HG02678 (cell line): Measurements from ENCODE around the gene VRK1.
"Not testable (repeated sequence)": the region's sequence is repeated elsewhere in the genome, so short reads cannot be mapped to it uniquely, and the experiment has no call there.

Experiments
- ATAC-seq: cut with Tn5 transposase; IDR thresholded peaks from one replicate; pipeline ENCODE4 v1.9.1; 2021; ENCODE audit warnings: mild to moderate bottlenecking, moderate library complexity; ENCODE audit not compliant: unreplicated experiment

The VRK1 gene, protein sequence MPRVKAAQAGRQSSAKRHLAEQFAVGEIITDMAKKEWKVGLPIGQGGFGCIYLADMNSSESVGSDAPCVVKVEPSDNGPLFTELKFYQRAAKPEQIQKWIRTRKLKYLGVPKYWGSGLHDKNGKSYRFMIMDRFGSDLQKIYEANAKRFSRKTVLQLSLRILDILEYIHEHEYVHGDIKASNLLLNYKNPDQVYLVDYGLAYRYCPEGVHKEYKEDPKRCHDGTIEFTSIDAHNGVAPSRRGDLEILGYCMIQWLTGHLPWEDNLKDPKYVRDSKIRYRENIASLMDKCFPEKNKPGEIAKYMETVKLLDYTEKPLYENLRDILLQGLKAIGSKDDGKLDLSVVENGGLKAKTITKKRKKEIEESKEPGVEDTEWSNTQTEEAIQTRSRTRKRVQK

DNA sequence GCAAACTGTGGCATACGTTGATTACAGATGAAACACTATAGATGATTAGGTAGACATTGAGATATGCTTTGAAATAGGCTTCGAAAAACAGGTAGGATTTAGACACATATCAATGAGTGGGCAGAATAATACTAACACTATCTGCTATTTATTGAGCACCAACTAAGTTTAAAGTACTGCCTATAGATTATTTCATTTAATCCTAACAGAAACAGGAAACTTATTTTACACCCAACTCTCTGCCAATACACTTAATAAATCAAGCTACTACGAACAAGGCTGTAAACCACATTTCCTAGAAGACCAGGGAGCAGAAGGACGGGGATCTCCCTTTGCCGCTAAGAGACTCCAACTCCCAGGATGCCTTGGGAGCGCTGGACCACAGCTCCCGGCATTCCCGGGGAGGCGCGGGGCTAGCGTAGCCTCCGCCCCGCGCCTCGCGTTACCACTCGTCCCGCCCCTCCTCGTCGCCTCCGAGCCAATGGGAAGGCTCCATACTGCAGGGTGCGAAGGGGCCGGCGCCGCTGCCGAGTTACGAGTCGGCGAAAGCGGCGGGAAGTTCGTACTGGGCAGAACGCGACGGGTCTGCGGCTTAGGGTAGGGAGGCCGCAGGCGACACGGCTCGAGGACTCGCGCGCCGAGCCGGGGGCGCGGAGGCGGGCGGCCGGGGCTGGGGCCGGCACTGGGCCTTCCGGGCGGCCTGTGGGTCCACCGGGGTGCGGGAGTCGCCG is at the start of gene VRK1:
VRK1 (plus strand) TSS at position 532 of the 731 bp plus-strand sequence. CDS start 36,090 bp downstream, outside the sequence.
- peak; percentile 98 for ATAC-seq

GRCh38 chr14:96747608-96748007 is 49.6 kb upstream of the VRK1 start:
- no peak for ATAC-seq

- no peak for ATAC-seq
These were observed 48.8 kb upstream of the VRK1 start for GRCh38 chr14:96748362-96748761.

DNA sequence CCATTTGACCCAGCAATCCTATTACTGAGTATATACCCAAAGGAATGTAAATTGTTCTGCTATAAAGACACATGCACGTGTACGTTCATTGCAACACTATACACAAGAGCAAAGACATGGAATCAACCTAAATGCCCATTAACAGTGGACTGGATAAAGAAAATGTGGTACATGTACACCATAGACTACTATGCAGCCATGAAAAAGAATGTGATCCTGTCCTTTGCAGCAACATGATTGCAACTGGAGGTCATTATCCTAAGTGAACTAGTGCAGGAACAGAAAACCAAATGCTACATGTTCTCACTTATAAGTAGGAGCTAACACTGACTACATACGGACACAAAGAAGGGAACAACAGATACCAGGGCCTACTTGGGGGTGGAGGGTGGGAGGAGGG is 45.7 kb upstream of the VRK1 start:
- ATAC-seq, result no peak

- ATAC-seq, result no peak
These were observed 45.1 kb upstream of the VRK1 start for GRCh38 chr14:96752125-96752524.

GRCh38 chr14:96752594-96752993 is 44.6 kb upstream of the VRK1 start:
- ATAC-seq, result no peak

DNA sequence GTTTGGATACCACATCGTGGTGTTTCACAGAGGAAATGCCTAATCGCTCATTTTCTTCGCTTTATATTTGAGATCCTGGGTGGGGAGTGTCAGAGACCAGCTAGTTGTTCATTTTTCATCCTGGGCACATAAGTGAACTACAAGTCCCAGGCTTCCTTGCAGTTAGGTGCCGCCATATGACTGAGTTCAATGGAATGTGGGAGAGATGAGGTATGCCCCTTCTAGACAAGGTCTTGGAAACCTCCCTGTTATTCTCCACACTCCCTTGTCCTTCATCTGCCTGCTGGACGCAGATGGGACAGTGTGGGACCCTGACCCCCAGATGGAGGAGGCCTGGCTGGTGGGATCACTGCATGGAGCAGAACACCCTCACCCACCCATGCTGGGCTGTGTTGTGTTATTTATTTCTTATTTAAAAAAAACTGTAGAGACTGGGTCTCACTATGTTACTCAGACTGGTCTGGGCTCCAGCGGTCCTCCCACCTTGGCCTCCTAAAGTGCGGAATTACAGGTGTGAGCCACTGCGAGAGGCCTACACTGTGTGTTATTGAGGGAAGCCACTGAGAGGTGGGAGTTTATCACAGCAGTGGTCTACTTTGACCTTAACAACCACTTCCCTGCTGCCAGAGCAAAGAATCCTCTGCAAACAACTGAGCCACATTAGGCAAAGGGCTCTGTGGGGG is 42.9 kb upstream of the VRK1 start:
- ATAC-seq, result no peak

GRCh38 chr14:96754845-96755184 is 42.4 kb upstream of the VRK1 start:
- ATAC-seq, result no peak

DNA sequence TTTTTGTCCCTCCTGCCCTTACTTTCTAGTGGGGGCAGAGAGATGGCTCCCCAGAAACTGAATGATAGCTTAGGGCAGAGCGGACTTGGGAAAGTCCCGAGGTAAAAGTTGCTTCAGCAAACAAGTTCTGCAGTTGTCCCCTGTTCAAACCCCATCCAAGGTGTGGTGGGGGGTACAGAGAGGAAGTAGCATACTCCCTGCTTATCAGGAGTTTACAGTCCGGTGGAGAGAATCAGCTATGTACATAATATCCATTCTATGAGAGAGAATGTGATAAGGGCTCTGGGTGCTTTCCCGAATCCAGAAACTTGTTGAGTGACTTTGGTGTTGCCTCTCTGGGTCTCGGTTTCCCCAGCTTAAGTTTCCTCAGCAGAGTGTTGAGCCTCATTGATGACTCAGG is 40.4 kb upstream of the VRK1 start:
- no peak for ATAC-seq

- no peak for ATAC-seq
These were observed 39.7 kb upstream of the VRK1 start for GRCh38 chr14:96757456-96757855.

DNA sequence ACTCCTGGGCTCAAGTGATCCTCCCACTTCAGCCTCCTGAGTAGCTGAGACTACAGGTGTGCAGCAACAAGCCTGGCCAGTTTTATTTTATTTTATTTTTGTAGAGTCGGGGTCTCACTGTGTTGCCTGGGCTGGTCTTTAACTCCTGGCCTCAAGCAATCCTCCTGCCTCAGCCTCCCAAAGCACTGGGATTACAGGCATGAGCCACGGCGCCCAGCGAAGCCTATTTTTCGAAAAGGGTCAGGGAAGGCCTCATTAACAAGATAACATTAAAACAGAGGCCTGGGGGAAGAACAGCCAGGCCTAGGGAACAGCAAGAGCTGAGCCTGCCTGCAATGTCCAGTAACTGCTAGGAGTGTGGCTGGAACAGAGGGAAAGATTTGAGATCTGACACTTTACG is 36.1 kb upstream of the VRK1 start:
- ATAC-seq, result no peak

DNA sequence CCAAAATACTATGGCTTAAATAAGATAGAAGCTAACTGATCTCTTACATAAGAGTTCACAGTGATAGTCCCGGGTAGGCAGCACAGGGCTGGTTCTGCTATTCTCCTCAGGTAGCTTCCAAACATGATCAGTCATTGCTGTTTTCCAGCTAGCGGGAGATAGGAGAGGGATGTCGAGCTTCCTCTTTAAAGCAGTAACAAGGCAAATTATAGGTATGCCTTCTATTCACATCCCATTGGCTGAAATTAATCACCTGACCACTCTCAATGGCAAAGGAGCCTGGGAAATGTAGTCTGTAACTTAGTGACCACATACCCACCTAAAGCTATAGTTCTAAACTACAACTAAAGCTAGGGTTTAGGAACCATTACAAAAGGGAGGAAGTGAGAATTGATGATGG is 34.5 kb upstream of the VRK1 start:
- ATAC-seq, result peak; percentile 95

DNA sequence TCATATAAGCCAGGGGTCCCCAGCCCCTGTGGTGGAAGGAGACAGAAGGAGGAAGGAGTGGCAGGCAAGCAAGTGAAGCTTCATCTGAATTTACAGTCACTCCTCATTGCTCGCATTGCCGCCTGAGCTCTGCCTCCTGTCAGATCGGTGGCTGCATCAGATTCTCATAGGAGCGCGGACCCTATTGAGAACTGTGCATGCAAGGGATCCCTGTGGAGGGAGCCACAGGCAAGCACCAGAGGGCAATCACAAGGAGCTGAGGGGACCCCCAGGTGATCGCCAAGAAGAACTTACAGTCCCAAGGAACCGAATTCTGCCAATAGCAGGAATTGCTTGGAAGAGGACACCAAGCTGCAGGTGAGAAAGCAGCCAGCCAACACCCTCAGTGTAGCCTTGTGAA is 33.2 kb upstream of the VRK1 start:
- ATAC-seq, result no peak

DNA sequence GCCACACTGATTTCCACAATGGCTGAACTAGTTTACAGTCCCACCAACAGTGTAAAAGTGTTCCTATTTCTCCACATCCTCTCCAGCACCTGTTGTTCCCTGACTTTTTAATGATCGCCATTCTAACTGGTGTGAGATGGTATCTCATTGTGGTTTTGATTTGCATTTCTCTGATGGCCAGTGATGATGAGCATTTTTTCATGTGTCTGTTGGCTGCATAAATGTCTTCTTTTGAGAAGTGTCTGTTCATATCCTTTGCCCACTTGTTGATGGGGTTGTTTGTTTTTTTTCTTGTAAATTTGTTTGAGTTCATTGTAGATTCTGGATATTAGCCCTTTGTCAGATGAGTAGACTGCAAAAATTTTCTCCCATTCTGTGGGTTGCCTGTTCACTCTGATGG is 32.0 kb upstream of the VRK1 start:
- ATAC-seq, result not testable (repeated sequence)

DNA sequence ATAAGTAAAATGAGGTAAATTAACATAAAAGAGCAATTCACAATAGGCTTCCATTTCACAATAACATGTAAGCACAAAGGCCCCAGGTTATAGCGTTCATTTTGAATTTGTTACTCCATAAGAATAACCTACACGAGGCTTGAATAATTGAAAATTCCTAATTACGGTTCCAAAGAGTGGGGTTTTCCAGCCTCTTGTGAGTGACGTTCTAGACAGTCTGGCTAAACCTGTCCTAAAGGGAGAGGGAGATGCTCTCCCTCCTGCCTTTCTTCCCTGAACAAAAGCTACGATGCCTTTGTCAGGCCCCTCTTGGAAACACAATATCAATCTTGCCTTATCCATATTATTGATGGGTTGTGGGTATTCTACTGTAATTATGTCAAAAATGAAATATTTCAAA is 24.3 kb upstream of the VRK1 start:
- no peak for ATAC-seq

- no peak for ATAC-seq
These were observed 20.4 kb upstream of the VRK1 start for GRCh38 chr14:96776791-96777190.

GRCh38 chr14:96780500-96780899 is 16.7 kb upstream of the VRK1 start:
- no peak for ATAC-seq

DNA sequence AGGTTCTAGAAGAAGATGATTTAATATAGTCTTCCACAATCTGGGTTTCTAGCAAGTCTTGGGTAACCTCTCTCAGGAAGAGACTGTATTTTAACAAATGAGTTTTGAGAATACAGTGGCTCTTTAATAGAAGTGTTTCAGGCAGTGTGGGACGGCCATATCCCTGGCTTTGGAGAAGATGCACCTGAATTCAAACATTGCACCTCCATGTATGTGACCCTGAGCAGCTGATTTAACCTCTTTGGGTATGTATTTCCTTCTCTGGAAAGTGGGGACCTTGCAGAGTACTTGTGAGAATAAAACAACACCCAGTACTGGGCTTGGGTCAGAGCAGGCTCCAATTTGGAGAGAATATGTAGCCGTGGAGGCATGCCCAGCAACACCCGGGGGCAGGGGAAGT is 15.8 kb upstream of the VRK1 start:
- no peak for ATAC-seq

DNA sequence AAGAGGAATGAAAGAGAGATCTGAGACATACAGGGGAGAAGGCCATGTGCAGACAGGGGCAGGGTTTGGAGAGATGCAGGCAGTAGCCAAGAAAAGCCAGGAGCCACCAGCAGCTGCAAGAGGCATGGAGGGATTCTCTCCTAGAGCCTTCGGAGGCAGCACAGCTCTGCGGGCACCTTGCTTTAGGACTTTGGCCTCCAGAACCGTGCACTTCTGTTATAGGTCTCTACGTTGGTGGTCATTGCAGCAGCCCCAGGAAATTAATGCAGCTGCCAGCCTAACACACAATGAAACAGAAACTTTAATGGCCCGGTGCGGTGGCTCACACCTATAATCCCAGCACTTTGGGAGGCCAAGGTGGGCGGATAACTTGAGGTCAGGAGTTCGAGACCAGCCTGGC is 14.7 kb upstream of the VRK1 start:
- no peak for ATAC-seq

DNA sequence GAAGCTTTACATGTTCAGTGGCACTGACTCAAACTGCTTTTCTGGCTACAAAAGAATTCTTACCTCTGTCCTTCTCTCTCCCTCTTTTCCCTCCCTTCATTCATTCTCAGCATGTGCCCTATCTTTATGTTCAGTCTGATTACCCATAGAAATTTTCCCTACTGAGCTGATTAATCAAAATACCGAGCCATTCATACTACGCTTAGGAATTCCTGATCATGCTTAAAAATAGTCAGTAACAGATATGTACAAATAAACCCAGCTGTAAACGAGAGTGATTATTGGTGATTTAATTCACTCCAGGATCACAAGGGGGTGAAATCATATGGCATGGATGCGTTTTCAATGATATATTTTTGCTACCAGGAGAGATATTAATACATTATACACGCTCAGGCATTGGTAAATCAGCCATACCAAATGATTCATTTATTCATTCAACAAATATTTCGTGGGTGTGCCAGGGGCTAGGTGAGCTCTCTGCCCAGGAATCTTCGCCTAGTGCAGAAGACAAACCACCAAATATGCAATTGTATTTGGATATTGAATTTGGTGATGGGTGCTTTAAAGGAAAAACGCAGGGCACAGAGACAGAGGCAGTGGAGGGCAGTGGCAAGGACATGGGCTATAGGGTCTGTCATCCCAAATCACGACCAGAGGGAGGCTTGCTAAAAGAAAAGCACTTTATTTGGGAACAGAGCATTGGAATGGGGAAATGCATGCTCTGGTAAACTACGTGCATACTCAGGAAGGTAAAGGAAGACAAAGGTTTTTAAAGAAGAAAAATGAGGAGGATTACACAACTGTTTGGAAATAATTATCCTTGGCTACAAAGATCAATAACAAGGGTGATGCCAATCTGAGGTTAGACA is 13.9 kb upstream of the VRK1 start:
- ATAC-seq, result no peak

GRCh38 chr14:96783915-96784224 is 13.3 kb upstream of the VRK1 start:
- no peak for ATAC-seq
